GM12875 (cell line): ENCODE results near the gene PLAAT5.

Source experiments
- H3K4me3 ChIP-seq: one replicate; pipeline ENCODE4 v1.5.1; 2011; ENCODE audit warnings: low read depth, low read length, control low read depth
- CTCF ChIP-seq: IDR thresholded peaks from 2 replicates; pipeline ENCODE4 v1.5.1; 2011; ENCODE audit warnings: low read depth, mild to moderate bottlenecking, control low read depth, inconsistent platforms, low read length, moderate library complexity, borderline replicate concordance; ENCODE audit not compliant: insufficient read depth

Gene PLAAT5

GRCh38 chr11:63490551-63491239, at the start of gene PLAAT5:
TSS of gene PLAAT5 (minus strand) at chr11:63491167. CDS start at chr11:63491034, 133 bp downstream.
- H3K4me3 ChIP-seq, result peak within 1 kb of the TSS; percentile 30
- TF ChIP-seq CTCF, result no peak

- no peak for TF ChIP-seq CTCF
- H3K4me3 ChIP-seq, result peak overlapping the region; percentile 27
Measured at GRCh38 chr11:63537293-63538101, 46.5 kb upstream of the PLAAT5 start.

GRCh38 chr11:63536669-63537292, 45.8 kb upstream of the PLAAT5 start, which contains the start of gene PLAAT4:
TSS of gene PLAAT4 (plus strand) at chr11:63536808. CDS start at chr11:63536869, 61 bp downstream.
- peak within 1 kb of the TSS; percentile 27 for H3K4me3 ChIP-seq
- no peak for TF ChIP-seq CTCF

- no peak overlapping the region for H3K4me3 ChIP-seq
- TF ChIP-seq CTCF, result no peak
Measured at GRCh38 chr11:63535734-63536133, 44.8 kb upstream of the PLAAT5 start.

- no peak overlapping the region for H3K4me3 ChIP-seq
- TF ChIP-seq CTCF, result no peak
Measured at GRCh38 chr11:63534895-63535461, 44.0 kb upstream of the PLAAT5 start.

- no peak for TF ChIP-seq CTCF
- H3K4me3 ChIP-seq, result no peak overlapping the region
Measured at GRCh38 chr11:63534076-63534475, 43.1 kb upstream of the PLAAT5 start.
